ENCODE results near the gene KLK5. TPM values are rescaled to one million over a fixed set of nuclear protein-coding genes. Genes with fewer than 3 reads are reported as not detected.

Gene KLK5, protein sequence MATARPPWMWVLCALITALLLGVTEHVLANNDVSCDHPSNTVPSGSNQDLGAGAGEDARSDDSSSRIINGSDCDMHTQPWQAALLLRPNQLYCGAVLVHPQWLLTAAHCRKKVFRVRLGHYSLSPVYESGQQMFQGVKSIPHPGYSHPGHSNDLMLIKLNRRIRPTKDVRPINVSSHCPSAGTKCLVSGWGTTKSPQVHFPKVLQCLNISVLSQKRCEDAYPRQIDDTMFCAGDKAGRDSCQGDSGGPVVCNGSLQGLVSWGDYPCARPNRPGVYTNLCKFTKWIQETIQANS
- not detected for total RNA-seq
- polyA plus RNA-seq: not detected
- long read RNA-seq, donor 1: 0 reads
- long read RNA-seq, donor 2: 0 reads
- long read RNA-seq, donor 3: 0 reads
- long read RNA-seq, donor 4: 0 reads
- long read RNA-seq, donor 5: 0 reads
- long read RNA-seq, donor 6: 0 reads
- long read RNA-seq, donor 7: 0 reads
- long read RNA-seq, donor 8: 0 reads
- long read RNA-seq, donor 9: 0 reads
- long read RNA-seq, donor 10: 0 reads

DNA sequence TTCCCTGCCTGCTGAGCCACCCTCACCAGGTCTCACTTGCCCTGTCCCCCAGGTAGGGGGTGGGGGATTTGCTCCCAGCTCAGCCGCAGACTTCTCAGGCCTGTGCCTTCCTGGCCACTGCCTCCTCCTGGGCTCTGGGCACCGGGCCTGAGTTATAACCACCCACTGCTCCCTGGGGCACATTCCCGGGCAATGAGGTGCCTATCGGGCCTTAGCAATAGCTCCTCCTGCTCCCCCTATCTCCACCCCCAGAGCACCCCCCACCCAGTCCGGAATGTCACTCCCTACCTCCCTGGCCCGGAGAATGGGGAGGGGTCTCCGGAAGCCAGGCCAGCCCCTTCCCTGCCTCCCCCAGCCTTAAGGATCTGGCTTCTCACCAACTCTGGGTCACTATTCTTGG, at the start of gene KLK5:
KLK5 (minus strand) TSS at position 129 of the 400 bp plus-strand sequence. CDS start 381 bp downstream, outside the sequence.
- H3K36me3 ChIP-seq (replicated peaks in 1 of 2): no peaks in the 10 kb centered on the region
- 17 to 28% (median 22%) methylated on average over 5 to 7 of the region's 7 CpGs for WGBS, 4 donors
- peaks cover 4% of the 10 kb centered on the region for H3K27me3 ChIP-seq
- H3K4me3 ChIP-seq: no peak within 1 kb of the TSS
- no peaks in the 10 kb centered on the region for H3K9me3 ChIP-seq (replicated peaks in 1 of 3)
- intact Hi-C loops (cut with DNase I): no loop called here
- DNase-seq: no peak
- H3K27ac ChIP-seq: no peak within 1 kb of the TSS
- TF ChIP-seq, protein P1, sequence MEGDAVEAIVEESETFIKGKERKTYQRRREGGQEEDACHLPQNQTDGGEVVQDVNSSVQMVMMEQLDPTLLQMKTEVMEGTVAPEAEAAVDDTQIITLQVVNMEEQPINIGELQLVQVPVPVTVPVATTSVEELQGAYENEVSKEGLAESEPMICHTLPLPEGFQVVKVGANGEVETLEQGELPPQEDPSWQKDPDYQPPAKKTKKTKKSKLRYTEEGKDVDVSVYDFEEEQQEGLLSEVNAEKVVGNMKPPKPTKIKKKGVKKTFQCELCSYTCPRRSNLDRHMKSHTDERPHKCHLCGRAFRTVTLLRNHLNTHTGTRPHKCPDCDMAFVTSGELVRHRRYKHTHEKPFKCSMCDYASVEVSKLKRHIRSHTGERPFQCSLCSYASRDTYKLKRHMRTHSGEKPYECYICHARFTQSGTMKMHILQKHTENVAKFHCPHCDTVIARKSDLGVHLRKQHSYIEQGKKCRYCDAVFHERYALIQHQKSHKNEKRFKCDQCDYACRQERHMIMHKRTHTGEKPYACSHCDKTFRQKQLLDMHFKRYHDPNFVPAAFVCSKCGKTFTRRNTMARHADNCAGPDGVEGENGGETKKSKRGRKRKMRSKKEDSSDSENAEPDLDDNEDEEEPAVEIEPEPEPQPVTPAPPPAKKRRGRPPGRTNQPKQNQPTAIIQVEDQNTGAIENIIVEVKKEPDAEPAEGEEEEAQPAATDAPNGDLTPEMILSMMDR (IDR thresholded peaks at IDR 0.05): no peak
- no peak for TF ChIP-seq POLR2A (IDR thresholded peaks at IDR 0.05)
- no peaks in the 10 kb centered on the region for H3K4me1 ChIP-seq (replicated peaks in 1 of 2)

DNA sequence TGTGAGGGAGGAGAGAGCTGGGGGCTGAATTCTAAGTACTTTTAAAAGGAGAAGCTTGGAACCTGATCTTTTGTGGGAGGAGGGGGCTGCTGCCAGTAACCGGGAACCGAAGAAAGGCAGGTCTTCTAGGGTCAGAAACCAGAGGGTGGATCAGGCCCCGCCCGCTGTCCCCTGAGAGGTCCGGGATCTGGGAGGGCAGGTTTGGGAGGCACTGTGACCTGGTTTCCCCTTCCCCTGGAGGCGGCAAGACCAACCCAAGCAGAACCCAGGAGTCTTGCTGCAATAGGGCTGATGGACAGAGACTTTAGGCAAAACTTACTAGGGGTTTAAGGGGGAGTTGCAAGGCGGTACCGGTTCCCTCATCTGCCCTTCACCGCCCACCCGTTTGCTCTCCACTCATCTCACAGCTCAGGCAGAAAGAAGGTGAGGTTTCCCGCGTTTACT, 49.3 kb upstream of the KLK5 start:
- peaks cover 28% of the 10 kb centered on the region for H3K27me3 ChIP-seq
- no peaks in the 10 kb centered on the region for H3K4me1 ChIP-seq (replicated peaks in 1 of 2)
- no peaks in the 10 kb centered on the region for H3K36me3 ChIP-seq (replicated peaks in 1 of 2)
- intact Hi-C loops (cut with DNase I): no loop called here
- TF ChIP-seq, protein P1 (IDR thresholded peaks at IDR 0.05): no peak
- TF ChIP-seq POLR2A (IDR thresholded peaks at IDR 0.05): no peak
- 24 to 43% (median 38%) methylated on average over 12 of the region's 12 CpGs for WGBS, 4 donors
- DNase-seq: no peak
- H3K27ac ChIP-seq: no peak overlapping the region
- no peaks in the 10 kb centered on the region for H3K9me3 ChIP-seq (replicated peaks in 1 of 3)
- no peak overlapping the region for H3K4me3 ChIP-seq

DNA sequence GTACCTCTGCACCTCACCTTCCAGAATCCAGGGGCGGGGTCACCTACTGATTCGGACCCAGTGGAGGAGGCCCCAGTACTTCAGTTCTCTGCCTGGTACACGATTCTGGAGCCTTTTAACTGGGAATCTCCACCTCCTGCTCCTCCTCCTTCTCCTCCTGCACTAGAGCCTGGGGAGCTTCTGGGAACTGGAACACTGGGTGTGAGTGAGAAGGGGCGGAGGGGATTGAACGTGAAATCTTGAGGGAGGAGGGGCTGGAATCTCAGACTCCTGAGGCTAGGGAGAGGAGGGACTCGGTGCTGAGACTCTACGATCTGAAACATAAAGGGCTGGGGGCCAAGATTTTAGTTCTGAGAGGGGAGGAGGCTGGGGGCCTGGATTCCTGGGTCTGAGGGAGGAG, 48.7 kb upstream of the KLK5 start, which contains the start of gene KLK8:
KLK8 (minus strand) TSS at position 90 of the 400 bp plus-strand sequence. CDS start 437 bp downstream, outside the sequence.
- H3K4me1 ChIP-seq (replicated peaks in 1 of 2): no peaks in the 10 kb centered on the region
- peaks cover 24% of the 10 kb centered on the region for H3K27me3 ChIP-seq
- TF ChIP-seq POLR2A (IDR thresholded peaks at IDR 0.05): no peak
- H3K9me3 ChIP-seq (replicated peaks in 1 of 3): no peaks in the 10 kb centered on the region
- no peak within 1 kb of the TSS for H3K4me3 ChIP-seq
- H3K27ac ChIP-seq: no peak within 1 kb of the TSS
- intact Hi-C loops (cut with DNase I): no loop called here
- 25 to 34% (median 27%) methylated on average over 6 to 7 of the region's 7 CpGs for WGBS, 4 donors
- H3K36me3 ChIP-seq (replicated peaks in 1 of 2): no peaks in the 10 kb centered on the region
- no peak for DNase-seq

DNA sequence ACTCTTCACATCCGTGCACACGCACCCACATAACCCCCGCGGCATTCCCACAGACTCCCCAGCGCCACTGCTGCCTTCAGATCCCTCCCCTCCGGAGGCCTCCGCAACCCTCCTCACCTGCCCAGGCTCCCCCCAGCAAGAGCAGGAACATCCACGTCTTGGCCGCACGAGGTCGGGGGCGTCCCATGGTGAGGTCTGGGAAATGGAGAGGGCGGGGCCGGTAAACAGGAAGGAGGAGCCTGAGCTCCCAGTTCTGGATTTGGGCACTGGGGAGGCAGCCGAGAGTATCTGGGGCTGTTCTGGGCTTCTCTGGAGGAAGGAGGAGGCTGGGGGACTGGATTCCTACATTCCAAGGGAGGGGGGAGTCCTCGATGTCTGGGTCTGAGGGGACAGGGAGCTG, 48.1 kb upstream of the KLK5 start:
- H3K27me3 ChIP-seq: peaks cover 23% of the 10 kb centered on the region
- no peak for TF ChIP-seq POLR2A (IDR thresholded peaks at IDR 0.05)
- TF ChIP-seq, protein P1 (IDR thresholded peaks at IDR 0.05): no peak
- WGBS, 4 donors: 33 to 46% (median 40%) methylated on average over 8 to 16 of the region's 16 CpGs
- intact Hi-C loops (cut with DNase I): no loop called here
- no peak for DNase-seq
- no peaks in the 10 kb centered on the region for H3K4me1 ChIP-seq (replicated peaks in 1 of 2)
- no peak overlapping the region for H3K4me3 ChIP-seq
- H3K36me3 ChIP-seq (replicated peaks in 1 of 2): no peaks in the 10 kb centered on the region
- H3K27ac ChIP-seq: no peak overlapping the region
- no peaks in the 10 kb centered on the region for H3K9me3 ChIP-seq (replicated peaks in 1 of 3)
